Breast epithelium (tissue), 4 donors: ENCODE data around the gene RCOR1. TPM values are rescaled to one million over a fixed set of nuclear protein-coding genes. Genes with fewer than 3 reads are reported as not detected.

Experiments used
- DNase-seq, 2 donors: peaks; one replicate each; pipeline ENCODE4 v3.0.0-alpha.2; 2019; ENCODE audit warnings: low spot score in 2 of 2
- H3K27ac ChIP-seq, 2 donors: fragments of 200-600 bp; sonication (generic) in 1 of 2; one replicate each; pipeline ENCODE4 v1.5.1; 2016 to 2019; ENCODE audit warnings: mild to moderate bottlenecking in 1 of 2
- H3K27me3 ChIP-seq, 2 donors: fragments of 200-600 bp; sonication (generic) in 1 of 2; one replicate each; pipeline versions ENCODE4 v1.5.1 to v1.6.0; 2017 to 2019; ENCODE audit warnings: control low read depth in 1 of 2, mild to moderate bottlenecking in 1 of 2
- H3K36me3 ChIP-seq: fragments of 200-600 bp; one replicate; pipeline ENCODE4 v1.5.1; 2019
- H3K4me1 ChIP-seq, 2 donors: fragments of 200-600 bp; sonication (generic); one replicate each; pipeline ENCODE4 v1.5.1; 2016 to 2019; ENCODE audit warnings: control low read depth in 1 of 2
- H3K4me3 ChIP-seq, 3 donors: fragments of 200-600 bp; sonication (generic); 1 replicate in 2 of 3; 2 replicates in 1 of 3; pipeline ENCODE4 v1.5.1; 2016 to 2019; ENCODE audit warnings: mild to moderate bottlenecking in 3 of 3, moderate library complexity in 2 of 3
- H3K9me3 ChIP-seq, 2 donors: fragments of 200-600 bp; sonication (generic) in 1 of 2; one replicate each; pipeline ENCODE4 v1.5.1; 2016 to 2019; ENCODE audit warnings: control low read depth in 1 of 2
- POLR2A ChIP-seq: fragments of 450-650 bp; IDR thresholded peaks from one replicate; pipeline ENCODE4 v1.6.1; 2016; ENCODE audit warnings: antibody characterized with exemption, mild to moderate bottlenecking, moderate library complexity
- POLR2AphosphoS5 ChIP-seq, 3 donors: sonication (generic); formaldehyde crosslinking; IDR thresholded peaks; one replicate each; pipeline ENCODE4 v1.6.1; 2017; ENCODE audit warnings: antibody characterized with exemption in 3 of 3
- intact Hi-C: fragments of 100-400 bp; cut with DNase I; formaldehyde crosslinking; loops from one replicate; pipeline ENCODE4 v1.15.1; 2023; ENCODE audit warnings: low total_unique reads
- total RNA-seq, 3 donors: library from RNA; depleted of rRNA; stranded (reverse); fragments of >200 nt; gene quantifications; one replicate each; pipeline ENCODE4 v1.1.0, GENCODE V29; 2016
- TF ChIP-seq, protein P1 (sequence below), 3 donors: fragments of 450-650 bp; IDR thresholded peaks; one replicate each; pipeline ENCODE4 v1.5.1; 2016 to 2017; ENCODE audit warnings: antibody characterized with exemption in 3 of 3, mild to moderate bottlenecking in 3 of 3, moderate library complexity in 3 of 3

RCOR1 gene
- total RNA-seq, 3 donors from 2014 or later: 15.7 to 21.8 (median 20.3) TPM

GRCh38 chr14:102729268-102729667 is 136.8 kb downstream of the RCOR1 start:
- no peak overlapping the region for H3K27ac ChIP-seq
- no peak for DNase-seq
- no peaks in the 10 kb centered on the region for H3K9me3 ChIP-seq
- intact Hi-C loops: no loop called here
- no peaks in the 10 kb centered on the region for H3K27me3 ChIP-seq
- H3K36me3 ChIP-seq: no peaks in the 10 kb centered on the region
- H3K4me1 ChIP-seq: no peaks in the 10 kb centered on the region
- no peak for TF ChIP-seq POLR2A
- TF ChIP-seq, protein P1, sequence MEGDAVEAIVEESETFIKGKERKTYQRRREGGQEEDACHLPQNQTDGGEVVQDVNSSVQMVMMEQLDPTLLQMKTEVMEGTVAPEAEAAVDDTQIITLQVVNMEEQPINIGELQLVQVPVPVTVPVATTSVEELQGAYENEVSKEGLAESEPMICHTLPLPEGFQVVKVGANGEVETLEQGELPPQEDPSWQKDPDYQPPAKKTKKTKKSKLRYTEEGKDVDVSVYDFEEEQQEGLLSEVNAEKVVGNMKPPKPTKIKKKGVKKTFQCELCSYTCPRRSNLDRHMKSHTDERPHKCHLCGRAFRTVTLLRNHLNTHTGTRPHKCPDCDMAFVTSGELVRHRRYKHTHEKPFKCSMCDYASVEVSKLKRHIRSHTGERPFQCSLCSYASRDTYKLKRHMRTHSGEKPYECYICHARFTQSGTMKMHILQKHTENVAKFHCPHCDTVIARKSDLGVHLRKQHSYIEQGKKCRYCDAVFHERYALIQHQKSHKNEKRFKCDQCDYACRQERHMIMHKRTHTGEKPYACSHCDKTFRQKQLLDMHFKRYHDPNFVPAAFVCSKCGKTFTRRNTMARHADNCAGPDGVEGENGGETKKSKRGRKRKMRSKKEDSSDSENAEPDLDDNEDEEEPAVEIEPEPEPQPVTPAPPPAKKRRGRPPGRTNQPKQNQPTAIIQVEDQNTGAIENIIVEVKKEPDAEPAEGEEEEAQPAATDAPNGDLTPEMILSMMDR (IDR thresholded peaks at IDR 0.05): no peak
- no peak for TF ChIP-seq POLR2AphosphoS5 (IDR thresholded peaks at IDR 0.05)
- H3K4me3 ChIP-seq: no peak overlapping the region

DNA sequence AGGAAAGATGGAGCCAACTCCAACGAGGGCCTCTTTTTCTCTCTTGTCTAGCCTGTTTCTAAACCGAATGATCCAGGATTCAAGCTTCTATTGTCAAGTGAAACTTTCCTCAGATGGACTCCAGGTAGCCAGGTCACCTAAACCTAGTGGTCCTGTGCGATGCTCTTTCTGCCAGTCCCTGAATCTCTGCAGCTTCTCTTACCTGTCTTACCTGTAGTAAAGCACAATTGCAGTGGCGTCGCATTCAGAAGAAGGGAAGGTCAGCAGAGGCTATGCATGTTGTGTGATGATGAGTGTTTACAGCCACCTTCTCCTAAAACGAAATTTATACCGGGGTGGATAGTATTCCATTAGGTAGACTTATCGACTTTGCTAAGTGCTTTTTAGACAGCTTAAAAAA is 137.4 kb downstream of the RCOR1 start:
- H3K36me3 ChIP-seq: no peaks in the 10 kb centered on the region

DNA sequence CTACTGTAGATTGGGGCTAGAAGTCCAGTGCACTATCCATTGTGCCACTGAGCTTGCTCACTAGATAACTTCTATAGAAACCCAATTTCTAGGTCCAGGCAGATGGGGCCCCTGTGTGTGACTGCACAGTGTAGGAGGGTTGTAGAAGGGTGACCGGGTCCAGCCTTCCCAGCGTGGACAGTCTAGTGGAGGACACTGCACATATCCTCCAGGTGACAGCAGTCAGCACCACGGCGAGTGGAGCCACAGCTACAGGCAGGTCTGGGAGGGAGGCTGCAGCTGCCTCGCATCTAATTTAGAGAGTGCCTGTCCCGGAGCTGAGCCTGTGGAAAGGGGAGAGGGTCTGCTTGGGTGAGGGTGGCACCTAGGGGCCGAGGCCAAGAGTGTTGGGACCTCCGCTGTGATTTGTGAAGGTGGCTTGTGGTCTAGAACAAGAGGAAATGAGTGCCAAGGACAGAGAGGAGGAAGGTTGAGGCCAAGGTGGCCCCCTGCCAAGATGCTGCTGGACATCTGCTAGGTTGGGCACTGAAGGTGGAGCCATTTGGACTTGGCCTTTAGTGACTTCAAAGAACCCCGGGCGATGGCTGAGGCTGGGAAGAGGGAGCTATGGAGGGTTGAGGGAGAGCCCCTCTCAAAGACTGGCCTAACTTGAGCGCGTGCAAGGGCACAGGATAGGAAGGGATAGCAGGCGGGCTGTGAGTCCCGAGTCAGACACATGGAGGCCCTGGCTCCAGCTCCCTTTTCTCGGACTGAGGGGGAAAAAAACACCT is 138.8 kb downstream of the RCOR1 start:
- no peaks in the 10 kb centered on the region for H3K27me3 ChIP-seq
- DNase-seq: no peak
- no peak for TF ChIP-seq POLR2A
- no peaks in the 10 kb centered on the region for H3K36me3 ChIP-seq
- no peak overlapping the region for H3K4me3 ChIP-seq
- intact Hi-C loops: no loop called here
- H3K9me3 ChIP-seq: no peaks in the 10 kb centered on the region
- H3K4me1 ChIP-seq: no peaks in the 10 kb centered on the region
- H3K27ac ChIP-seq: no peak overlapping the region

More for the DNA sequence above, 137.4 kb downstream of the RCOR1 start:
- Histone ChIP-seq H3K27ac (no peak overlapping the region), H3K4me3 (no peak overlapping the region), H3K4me1 (no peaks in the 10 kb centered on the region), H3K9me3 (no peaks in the 10 kb centered on the region), H3K27me3 (no peaks in the 10 kb centered on the region)
- TF ChIP-seq, protein P1 (IDR thresholded peaks at IDR 0.05): no peak
- TF ChIP-seq POLR2A: no peak
- no peak for TF ChIP-seq POLR2AphosphoS5 (IDR thresholded peaks at IDR 0.05)
- DNase-seq: no peak
- intact Hi-C loops: no loop called here

DNA sequence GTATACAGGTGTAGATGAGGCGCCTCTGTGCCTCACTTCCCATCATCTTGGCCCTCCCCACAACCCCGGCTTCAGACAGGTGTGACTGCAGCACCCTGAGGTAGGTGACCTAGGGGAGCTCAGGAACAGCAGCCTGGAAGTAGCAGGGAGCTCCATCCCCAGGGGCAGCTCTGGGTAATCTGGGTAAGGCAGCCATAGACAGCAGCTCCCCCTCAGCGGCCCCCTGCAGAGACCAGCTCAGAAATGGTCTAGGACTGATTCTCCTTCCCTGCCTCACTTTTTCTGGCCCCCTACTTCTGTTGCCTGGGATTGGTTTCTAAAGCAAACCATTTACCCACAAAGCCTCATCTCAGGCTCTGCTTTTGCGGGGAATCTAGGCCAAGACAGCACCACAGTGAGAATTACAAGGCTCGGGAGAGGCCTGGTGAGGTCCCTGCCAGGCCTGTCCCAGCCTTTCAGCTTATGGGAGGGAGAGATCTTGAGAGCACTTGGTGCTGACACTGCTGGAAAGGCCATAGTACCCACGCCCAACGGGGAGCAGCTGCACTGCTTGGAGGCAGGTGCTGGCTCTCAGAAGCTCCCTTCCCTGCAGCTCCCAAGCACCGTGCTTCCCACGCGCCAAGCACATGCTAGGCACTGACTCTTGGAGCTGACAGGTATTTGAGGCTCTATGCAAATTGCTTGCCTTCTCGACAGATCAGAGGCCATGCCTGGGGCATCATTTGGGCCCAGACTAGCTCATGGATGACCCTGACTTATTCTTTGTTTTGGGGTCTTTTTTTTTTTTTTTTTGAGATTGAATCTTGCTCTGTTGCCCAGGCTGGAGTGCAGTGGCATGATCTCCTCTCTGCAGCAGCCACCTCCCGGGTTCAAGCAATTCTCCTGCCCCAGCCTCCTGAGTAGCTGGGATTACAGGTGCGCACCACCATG is 139.7 kb downstream of the RCOR1 start:
- H3K4me3 ChIP-seq: no peak overlapping the region
- no peak for TF ChIP-seq POLR2AphosphoS5 (IDR thresholded peaks at IDR 0.05)
- TF ChIP-seq, protein P1 (IDR thresholded peaks at IDR 0.05): no peak
- no peak for TF ChIP-seq POLR2A
- intact Hi-C loops: no loop called here
- H3K4me1 ChIP-seq: no peaks in the 10 kb centered on the region
- no peak overlapping the region for H3K27ac ChIP-seq
- no peak for DNase-seq
- H3K36me3 ChIP-seq: no peaks in the 10 kb centered on the region
- H3K9me3 ChIP-seq: no peaks in the 10 kb centered on the region
- no peaks in the 10 kb centered on the region for H3K27me3 ChIP-seq

DNA sequence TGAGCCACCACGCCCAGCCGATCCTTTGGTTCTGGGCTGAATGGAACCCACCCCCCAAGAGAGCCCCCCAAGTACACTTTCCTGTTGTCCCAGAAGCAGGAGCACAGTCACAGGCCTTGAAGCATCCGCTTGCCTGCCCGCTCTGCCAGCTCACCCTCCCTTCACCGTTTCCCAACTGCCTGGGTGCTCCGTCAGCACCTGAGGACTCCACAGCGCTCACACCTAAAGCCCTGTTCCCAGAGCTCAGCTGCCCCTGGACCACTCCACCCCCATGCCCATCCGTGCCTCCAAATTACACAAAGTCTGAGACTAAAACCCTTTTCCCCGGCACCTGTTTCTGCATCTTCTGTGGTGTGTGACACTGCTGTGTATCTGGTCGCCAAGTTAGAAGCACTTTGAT is 140.5 kb downstream of the RCOR1 start:
- TF ChIP-seq POLR2A: no peak
- no peak for TF ChIP-seq POLR2AphosphoS5 (IDR thresholded peaks at IDR 0.05)
- TF ChIP-seq, protein P1 (IDR thresholded peaks at IDR 0.05): no peak
- H3K4me1 ChIP-seq: no peaks in the 10 kb centered on the region
- DNase-seq: no peak
- H3K9me3 ChIP-seq: no peaks in the 10 kb centered on the region
- no peaks in the 10 kb centered on the region for H3K27me3 ChIP-seq
- H3K36me3 ChIP-seq: no peaks in the 10 kb centered on the region
- H3K27ac ChIP-seq: no peak overlapping the region
- intact Hi-C loops: no loop called here
- no peak overlapping the region for H3K4me3 ChIP-seq
